NB4 (cell line): ENCODE data around the gene FBN1.

ENCODE experiments used
- CTCF ChIP-seq: IDR thresholded peaks from one replicate; pipeline ENCODE4 v1.5.1; 2012; ENCODE audit warnings: low read depth, low read length
- MAX ChIP-seq: IDR thresholded peaks from 2 replicates; pipeline ENCODE4 v1.6.1; 2011; ENCODE audit warnings: low read depth, low read length
- MYC ChIP-seq: IDR thresholded peaks from 2 replicates; pipeline ENCODE4 v1.6.1; 2011; ENCODE audit warnings: low read depth, low read length
- POLR2A ChIP-seq: IDR thresholded peaks from 2 replicates; pipeline ENCODE4 v1.6.1; 2011; ENCODE audit warnings: mild to moderate bottlenecking; ENCODE audit not compliant: insufficient read length; ENCODE audit errors: extremely low read depth

GRCh38 chr15:48617619-48618018 lies 27.9 kb downstream of the FBN1 start:
- no peak for TF ChIP-seq CTCF
- no peak for TF ChIP-seq POLR2A
- TF ChIP-seq MYC: peak; percentile 58; the same call in 1 of the 2 replicates
- TF ChIP-seq MAX: peak; percentile 43; the same call in 1 of the 2 replicates
